NCI-H2227 (cell line): Measurements from ENCODE around the gene ATP2A3.
"Not testable (repeated sequence)": the region's sequence is repeated elsewhere in the genome, so short reads cannot be mapped to it uniquely, and the experiment has no call there.

ENCODE experiments used
- DNase-seq: peaks from one replicate; lab custom pipeline; 2025; ENCODE audit not compliant: unreplicated experiment; lab: John Stamatoyannopoulos, UW

The ATP2A3 gene

GRCh38 chr17:3991699-3992098 is 27.5 kb upstream of the ATP2A3 start:
- DNase-seq, result not testable (repeated sequence)

GRCh38 chr17:3990386-3991127 is 26.3 kb upstream of the ATP2A3 start:
- DNase-seq, result no peak

GRCh38 chr17:3989041-3989886 is 25.0 kb upstream of the ATP2A3 start:
- no peak for DNase-seq

GRCh38 chr17:3988297-3989040 is 24.2 kb upstream of the ATP2A3 start:
- no peak for DNase-seq

GRCh38 chr17:3986939-3987335 is 22.7 kb upstream of the ATP2A3 start:
- no peak for DNase-seq

GRCh38 chr17:3986270-3986938 is 22.2 kb upstream of the ATP2A3 start:
- no peak for DNase-seq

- DNase-seq, result no peak
Observed at GRCh38 chr17:3985846-3986245, 21.6 kb upstream of the ATP2A3 start.

- DNase-seq, result no peak
Observed at GRCh38 chr17:3983606-3984484, 19.6 kb upstream of the ATP2A3 start.

GRCh38 chr17:3982541-3983017 is 18.3 kb upstream of the ATP2A3 start:
- no peak for DNase-seq

- DNase-seq, result no peak
Observed at GRCh38 chr17:3982113-3982512, 17.9 kb upstream of the ATP2A3 start.

- DNase-seq, result no peak
Observed at GRCh38 chr17:3981455-3981854, 17.2 kb upstream of the ATP2A3 start.

GRCh38 chr17:3980381-3981014 is 16.3 kb upstream of the ATP2A3 start:
- peak; percentile 78 for DNase-seq

- DNase-seq, result no peak
Observed at GRCh38 chr17:3979290-3979611, 15.0 kb upstream of the ATP2A3 start.

- DNase-seq, result no peak
Observed at GRCh38 chr17:3978421-3979289, 14.4 kb upstream of the ATP2A3 start.

GRCh38 chr17:3977387-3977786 is 13.2 kb upstream of the ATP2A3 start:
- no peak for DNase-seq

GRCh38 chr17:3976675-3977171 is 12.5 kb upstream of the ATP2A3 start:
- no peak for DNase-seq

- no peak for DNase-seq
Observed at GRCh38 chr17:3974980-3975379, 10.7 kb upstream of the ATP2A3 start.

GRCh38 chr17:3974138-3974687 is 10.0 kb upstream of the ATP2A3 start:
- DNase-seq, result no peak
